SHP77 (cell line): ENCODE data around the gene OSBPL7.

Experiments
- DNase-seq, 2 experiments: peaks; one replicate each; lab custom pipeline; 2025; lab: John Stamatoyannopoulos, UW

The OSBPL7 gene

GRCh38 chr17:47823519-47823918 lies 1.9 kb upstream of the OSBPL7 start:
- no peak for DNase-seq

DNA sequence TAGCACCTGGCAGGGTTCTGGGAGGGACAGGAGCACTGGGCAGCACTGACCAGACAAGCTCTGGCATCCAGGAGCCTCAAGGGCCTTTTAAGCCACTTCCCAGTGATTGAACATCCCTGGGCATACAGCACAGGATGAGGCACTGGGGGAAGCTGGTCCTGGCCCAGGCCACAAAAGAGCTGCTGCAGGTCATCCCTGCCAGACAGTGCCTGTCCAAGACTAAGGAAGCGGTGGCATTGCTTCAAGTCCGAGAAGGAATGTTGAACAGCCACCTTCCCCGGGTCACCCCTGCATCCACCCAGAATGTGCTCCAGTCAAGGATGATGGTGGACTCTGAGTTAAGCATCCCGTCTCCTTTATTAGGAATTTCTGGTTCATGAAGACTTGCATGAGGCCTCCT lies 1.2 kb upstream of the OSBPL7 start:
- DNase-seq = no peak

DNA sequence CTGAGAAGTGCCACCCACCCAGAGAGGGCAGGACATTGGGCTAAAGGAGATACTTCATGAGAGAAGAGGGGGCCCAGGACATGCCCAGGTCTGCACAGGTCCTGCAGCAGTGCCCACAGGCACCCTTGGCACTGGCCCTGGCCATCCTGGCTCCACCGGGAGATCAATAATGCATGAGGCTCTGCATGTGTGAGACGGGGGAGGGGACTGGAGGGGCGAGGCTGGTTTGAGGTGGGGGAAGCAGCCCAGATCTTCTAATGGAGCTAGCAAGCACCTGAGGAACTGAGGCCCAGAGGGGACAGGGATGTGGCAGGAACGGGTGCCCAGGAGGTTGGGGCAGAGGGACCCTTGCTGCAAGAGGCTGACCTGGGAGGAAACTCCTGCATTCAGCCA lies 567 bp downstream of the OSBPL7 start:
- no peak for DNase-seq

DNA sequence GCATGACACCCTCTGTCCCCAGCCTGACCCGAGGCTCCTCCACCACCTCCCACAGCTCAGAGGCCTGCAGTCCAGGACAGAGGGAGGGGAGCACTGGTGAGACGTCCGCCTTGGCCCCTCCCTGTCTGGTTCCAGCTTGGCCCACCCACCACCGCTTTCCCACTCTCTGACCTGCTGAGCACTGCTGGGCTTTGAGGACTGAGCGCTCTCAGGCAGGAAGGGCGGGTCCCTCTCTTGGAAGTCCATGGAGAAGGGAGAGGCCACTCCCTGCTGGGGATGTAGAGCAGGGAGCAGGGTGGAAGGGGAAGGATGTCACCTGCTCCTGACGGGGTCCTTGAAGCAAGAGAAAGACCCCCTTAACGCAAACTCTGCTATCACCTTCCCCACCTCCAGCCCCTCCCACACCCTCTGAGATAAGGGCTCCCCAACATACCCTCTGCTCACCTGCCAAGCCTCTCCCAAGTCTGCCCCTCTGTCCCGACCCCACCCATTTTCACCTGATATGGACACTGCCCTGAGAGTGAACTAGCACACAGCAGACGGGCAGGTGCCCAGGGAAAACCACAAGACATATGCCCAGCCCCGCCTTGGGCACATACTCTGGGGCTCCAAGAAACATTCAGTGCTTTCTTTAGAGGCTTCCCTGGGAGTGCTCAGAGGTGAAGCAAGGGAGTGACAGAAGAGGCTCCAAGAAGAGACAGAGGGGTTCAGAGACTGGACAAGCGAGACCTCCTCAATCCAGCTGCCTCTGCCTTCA lies 1.4 kb downstream of the OSBPL7 start:
- DNase-seq = no peak

DNA sequence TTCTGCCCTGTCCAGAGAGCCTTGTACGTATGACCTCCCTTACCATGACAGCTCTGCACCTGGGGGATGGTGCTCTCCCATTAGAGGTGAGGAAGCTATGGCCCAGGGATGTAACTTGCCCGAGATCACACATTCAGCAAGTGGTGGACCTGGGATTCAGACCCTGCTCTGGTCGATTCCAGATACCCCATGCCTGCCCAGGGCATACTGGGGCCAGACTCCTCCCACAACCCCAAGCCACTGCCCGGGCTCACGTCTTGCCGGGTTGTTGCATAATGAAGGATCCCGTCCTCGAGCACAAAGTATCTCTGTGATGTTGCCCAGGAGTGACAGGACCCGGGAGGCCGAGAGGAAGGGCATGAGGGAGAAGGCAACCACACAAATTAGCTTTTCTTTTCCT lies 2.1 kb downstream of the OSBPL7 start:
- DNase-seq = no peak

DNA sequence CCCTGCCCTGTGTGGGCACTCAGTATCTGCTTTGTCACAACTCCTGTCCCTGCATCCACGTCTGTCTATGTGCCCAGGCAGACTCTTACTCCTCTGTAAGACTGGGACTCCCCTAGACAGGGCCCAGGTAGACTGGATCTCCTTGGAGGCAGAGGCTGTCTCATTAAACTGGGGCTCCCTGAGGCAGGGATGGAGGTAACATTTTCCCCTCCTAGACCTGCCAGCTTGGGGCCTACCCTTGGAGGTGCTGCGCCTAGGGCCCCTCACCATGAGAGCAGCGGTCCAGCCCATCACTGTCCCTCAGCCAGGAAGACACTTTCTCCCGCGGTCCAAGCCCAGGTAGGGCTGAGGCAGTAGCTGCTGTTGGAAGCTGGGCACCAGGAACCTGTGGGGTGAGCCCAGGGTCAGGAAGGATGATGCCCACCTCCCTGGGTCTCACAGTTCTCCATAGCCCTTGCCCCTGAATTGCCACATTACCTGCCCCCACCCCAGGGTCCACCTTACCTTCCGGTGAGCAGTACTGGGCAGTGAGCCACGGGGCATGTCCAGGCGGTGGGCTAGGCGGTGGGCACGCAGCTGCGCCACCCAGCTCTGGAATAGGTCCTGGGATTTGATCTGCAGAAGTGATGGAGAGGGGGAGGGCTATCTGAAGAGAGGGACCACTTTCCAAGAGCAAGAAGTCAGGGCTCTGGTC lies 3.4 kb downstream of the OSBPL7 start:
- DNase-seq = no peak

- no peak for DNase-seq
Measured at GRCh38 chr17:47816947-47817346, 4.6 kb downstream of the OSBPL7 start.

DNA sequence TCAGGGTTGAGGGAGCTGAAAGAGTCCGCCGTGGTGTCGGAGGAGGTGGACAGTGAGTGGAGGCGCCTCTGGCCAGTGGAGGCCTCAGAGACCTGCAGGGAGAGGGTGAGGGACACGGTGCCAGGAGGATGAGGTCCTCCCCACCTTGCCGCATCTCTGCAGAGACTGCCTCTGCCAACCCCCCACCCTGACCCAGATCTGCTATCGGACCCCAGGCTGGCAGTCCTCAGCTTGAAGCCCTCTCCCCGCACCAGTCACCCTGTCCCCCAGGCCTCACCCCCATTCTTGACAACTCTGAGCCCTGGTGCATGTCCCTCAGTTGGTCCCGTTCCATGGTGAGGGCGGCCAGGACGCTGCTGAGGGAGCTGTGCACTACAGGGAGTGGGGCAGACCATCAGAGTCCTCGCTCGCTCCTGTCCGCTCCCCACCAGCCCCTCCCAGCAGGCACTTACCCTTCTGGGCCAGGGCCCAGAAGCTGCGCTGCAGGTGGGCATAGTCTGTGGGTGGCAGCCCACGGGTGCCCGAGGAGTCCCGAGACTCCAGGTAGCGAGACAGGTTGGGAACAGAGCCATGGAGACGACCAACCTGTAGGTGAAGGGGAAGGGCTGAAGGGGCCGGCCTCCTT lies 5.4 kb downstream of the OSBPL7 start:
- DNase-seq = no peak

DNA sequence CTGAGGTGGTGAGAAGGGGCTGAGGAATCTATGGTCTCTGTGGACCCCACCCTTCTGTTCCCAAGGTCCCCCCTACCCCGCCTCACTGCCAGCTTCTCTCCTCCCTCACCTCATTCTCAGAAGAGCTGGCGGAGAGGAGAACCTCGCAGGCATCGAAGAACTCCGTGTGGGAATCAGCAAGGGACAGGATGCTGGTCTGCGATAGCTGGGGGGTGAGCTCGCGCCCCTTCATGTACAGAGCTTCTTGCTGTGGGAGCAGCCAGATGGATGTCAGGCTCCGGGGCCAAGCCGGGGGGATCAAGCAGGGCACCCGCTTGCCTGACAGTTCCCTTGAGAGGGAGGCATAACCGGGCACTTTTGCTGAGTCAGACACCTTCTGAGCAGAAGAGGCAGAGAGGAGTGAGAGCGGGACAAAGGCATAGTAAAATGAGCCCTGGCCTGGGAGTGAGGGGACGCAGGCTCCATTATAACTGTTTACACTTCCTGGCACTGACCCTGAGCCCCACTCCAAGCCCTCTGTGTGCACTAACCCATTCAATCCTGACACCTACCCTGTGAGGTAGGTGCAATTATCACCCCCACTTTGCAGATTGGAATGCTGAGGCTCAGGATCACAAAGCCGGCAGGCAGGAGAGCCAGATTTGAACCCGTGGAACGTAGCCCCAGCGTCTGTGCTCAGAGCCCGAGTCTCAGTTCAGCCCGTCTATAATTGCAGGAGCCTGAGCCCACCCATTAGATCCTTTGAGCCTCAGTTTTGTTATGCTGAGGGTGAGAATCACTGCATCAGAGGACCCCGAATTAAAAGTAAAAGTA lies 6.3 kb downstream of the OSBPL7 start:
- no peak for DNase-seq

DNA sequence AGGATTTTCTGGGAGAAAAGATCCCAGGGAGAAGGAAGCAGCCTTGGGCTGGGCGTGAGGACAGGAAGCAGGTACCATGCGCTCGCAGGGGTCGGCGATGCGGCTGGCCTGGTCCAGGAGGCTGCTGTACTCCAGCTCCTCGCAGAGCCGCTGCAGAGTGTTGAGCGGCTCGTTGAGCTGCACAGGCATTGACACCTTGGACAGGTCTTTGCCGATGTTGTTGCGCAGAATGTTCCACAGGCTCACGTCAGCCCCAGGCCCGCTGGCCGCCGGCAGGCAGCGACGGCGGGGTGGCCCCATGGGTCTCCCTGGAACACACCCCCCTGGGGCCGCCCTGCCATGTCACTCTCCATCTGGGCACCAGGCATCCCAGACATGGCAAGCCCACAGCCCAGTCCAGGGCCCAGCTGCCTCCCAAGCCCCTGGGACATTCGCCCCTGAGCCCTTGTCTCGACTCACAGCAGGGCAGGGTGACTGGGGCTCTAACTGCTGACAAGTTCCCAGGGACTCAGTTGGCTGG lies 8.0 kb downstream of the OSBPL7 start:
- DNase-seq = no peak

DNA sequence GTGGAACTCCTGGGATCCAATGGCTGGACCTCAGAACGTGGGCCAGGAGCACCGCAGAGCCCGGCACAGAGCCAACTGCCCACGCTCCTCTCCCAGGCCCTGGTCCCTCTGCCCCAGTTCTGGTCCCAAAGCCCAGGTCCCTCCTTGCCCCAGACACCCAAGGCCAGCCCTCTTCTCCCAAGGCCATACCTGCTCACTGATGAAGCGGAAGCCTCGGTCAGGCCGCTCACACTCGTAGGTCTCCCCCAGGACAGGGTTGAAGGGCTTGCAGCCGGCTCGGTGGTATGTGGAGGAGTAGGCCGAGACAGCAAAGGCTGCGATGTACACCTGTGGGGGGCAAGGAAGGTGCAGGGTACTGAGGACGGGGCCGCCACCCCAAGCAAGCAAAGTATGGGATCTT lies 8.5 kb downstream of the OSBPL7 start:
- DNase-seq = no peak

DNA sequence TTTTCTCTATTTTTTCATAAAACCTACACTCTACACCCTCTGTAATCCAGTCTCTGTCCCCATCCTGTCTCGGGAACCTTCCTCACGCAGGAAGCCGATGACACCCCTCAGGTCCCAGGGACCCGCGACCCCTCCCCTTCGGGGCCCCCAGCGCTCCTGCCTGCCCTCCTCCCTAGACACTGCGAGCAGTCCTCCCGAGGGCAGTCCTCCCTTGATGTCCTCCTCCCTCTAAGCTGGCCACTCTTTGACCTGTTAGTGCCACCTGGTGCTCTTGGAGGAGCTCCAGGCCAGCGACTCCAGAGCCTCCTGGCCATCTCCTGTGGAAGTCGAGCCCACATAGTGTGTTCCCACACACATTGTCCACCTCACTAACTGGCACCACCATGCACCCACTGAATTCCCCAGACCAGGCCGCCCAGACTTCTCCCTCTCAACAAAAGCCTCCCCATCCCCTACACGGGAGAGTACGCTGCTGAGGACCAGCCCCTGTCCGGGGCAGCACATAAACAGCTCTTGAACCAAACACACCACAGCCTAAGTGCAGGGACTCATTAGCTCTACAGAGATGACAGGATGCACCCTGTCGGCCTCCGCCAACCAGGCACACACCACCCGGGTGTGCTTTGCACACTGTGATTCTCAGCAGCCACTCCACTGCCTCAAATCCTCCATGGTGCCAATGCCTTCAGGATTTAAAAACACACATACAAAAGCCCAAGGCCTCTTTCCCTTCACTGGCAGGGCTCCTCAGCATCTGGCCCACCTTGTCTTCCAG lies 9.3 kb downstream of the OSBPL7 start:
- no peak for DNase-seq

DNA sequence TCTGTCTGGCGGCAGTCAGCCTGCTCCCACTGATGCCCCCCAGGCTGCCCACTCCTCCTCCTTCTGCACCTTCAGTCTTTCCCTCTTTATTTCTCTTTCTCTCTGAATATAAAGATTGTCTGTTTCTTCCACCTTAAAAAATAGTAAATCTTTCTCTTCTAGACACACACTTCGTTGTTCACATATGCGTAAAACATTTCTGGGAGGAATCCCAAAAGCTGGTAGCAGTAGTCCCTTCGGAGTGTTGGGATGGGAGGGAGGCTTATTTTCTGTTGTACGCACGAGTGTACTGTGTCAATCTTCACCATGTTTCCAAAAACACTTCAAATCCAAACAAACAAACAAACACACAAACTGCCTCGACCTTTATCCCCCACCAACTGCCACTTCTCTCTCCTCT lies 9.9 kb downstream of the OSBPL7 start:
- DNase-seq = no peak

DNA sequence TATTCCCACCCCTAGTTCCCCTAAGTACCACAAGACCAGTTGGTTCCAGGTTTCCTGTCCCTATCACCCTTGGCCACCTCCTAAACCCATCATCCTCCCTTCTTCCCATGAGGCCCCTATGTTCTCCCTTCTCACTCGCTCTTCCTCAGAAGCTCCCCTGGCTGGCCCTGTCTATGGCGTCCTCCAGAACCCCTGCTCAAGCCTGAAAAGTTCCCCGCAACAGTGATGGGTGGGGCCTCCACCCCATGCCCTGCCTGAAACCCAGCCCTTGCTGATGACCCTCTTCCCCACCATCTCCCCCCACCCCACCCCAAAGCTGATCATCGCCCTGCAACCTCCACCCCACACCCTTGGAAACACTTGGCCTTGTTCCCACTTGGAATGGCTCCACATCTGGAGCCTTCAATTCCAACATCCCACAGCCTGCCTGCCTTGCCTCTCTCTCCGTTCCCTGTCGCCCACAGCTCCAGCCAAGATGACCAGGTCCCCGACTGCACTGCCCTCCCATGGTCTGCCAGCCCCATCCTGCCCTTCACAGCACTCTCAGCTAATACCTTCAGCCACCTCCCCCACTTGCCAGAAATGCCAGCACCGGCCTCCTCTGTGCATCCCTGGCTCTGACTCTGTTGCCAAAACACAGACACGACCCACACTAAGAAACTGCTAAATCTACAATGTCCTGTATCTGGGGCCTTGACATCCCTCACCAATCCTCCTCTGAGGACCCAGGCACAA lies 10.5 kb downstream of the OSBPL7 start:
- DNase-seq = no peak

- no peak for DNase-seq
Measured at GRCh38 chr17:47810200-47810821, 11.3 kb downstream of the OSBPL7 start.

- DNase-seq = no peak
Measured at GRCh38 chr17:47808830-47809480, 12.6 kb downstream of the OSBPL7 start.

DNA sequence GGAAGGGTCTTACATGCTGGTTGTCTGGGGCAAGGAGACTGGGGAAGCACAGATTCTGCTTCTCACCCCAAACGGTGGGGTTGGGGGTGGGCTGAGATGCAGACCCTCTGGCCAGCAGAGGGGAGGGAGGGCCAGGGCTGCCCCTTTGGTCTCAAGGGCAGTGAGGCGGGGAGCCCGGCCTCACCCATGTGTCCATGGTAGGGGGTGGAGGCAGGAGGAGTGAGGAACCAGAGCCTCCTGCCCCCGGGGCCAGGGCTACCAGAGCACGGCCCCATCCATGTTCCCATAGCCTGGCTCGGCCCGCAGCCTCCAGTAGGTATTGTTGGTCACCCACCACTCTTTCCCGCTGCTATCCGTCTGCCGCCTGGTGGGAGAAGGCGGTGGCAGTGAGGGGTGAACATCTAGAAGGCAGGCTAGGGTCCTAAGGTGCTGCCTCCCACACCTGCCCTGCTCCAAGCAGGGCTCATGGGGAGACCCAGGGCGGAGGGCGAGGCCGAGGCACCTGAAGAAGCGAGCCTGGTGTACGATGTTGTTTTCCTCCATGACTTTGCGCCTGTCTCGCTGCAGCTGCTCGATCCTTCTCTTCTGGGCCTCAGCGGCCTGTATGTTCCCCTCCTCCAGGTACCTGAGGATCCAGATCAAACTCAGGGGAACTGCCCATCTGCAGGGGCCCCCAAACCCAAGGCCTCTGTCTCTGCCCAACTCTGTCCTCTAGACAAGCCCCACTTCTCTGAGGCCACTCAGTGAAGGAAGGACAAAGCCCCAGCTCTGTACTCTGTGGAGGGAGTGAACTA lies 13.4 kb downstream of the OSBPL7 start:
- DNase-seq = no peak

DNA sequence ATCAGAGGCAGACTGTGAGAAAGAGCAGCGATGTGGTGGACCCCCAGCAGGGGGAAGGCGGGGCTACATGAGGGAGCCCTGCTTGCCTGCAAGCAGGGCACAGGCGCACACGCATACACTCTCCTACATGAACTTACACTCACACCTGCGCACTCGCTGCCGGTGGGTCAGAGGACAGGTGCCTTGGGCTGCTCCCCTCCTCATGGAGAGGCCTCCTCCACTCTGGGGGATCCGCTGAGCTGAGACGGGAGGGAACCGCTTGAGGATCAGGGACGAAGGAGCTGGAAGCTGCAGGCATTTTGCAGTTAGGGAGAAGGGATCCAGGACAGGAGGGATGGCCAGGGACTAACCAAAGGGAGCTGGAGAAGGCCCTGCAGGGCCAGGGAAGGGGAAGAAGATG lies 14.2 kb downstream of the OSBPL7 start:
- DNase-seq = no peak

GRCh38 chr17:47806913-47807255 lies 14.7 kb downstream of the OSBPL7 start:
- no peak for DNase-seq
